HCT116 (cell line): ENCODE results near the gene NPEPL1.

ENCODE experiments used
- POLR2A ChIP-seq: IDR thresholded peaks from 2 replicates; pipeline ENCODE4 v1.7.0; 2011; ENCODE audit warnings: borderline replicate concordance; ENCODE audit not compliant: insufficient read depth, insufficient read length; ENCODE audit errors: extremely low read depth
- POLR2AphosphoS5 ChIP-seq: IDR thresholded peaks from 2 replicates; pipeline ENCODE4 v1.6.1; 2011; ENCODE audit warnings: mild to moderate bottlenecking, low read depth, low read length, moderate library complexity
- RAD21 ChIP-seq: IDR thresholded peaks from 2 replicates; pipeline ENCODE4 v1.6.1; 2012; ENCODE audit warnings: low read depth, mild to moderate bottlenecking
- YY1 ChIP-seq: IDR thresholded peaks from 2 replicates; pipeline ENCODE4 v1.6.1; 2011; ENCODE audit warnings: low read length, low read depth, moderate library complexity, mild to moderate bottlenecking; ENCODE audit not compliant: insufficient replicate concordance; ENCODE audit errors: extremely low read depth
- TF ChIP-seq, protein P1 (sequence below), 3 experiments: fragments of 200-600 bp in 1 of 3; sonication (generic) in 1 of 3; IDR thresholded peaks in 2 of 3; conservative IDR thresholded peaks in 1 of 3; 2 replicates each; pipeline ENCODE4 v1.5.1; 2012 to 2017; ENCODE audit warnings: low read depth in 2 of 3, low read length in 2 of 3, antibody characterized with exemption in 1 of 3, borderline replicate concordance in 1 of 3, control low read depth in 1 of 3, mild to moderate bottlenecking in 1 of 3, mixed read lengths in 1 of 3, mixed run types in 1 of 3, moderate library complexity in 1 of 3; ENCODE audit not compliant: insufficient read depth in 1 of 3

DNA sequence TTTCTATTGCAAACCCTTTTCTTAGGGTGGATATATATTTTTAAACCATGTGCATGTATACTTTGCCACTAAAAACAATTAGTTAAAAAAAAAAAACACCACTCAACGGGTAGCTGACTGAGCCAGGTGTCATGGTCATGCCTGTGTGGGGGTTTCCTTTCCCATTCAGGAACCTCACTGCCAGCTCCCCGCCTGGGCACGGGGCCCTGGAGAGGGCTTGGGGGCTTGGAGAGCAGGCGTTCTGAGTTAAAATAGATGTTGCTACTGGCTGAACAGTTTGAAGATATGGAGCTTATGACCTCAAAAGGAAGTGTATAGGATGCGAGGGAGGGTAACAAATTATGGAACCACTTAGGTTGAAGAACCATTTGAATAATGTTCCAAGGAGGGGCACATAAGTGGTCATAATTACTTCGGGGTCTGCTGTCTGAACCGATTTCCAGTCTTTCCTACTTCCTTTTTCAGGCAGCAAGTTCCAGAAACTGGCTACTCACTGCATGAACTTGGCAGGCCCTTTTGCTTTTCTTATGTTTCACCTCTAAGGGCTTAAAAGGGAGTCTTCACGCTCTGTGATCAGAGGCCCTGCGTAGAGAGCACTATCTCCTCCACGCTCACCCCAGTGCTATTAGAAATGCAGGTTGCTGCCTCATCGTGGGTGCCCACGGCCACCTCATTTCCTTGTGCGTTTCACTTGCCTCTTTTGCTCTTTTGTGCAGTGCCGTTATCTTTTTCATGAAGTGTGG is 31.6 kb upstream of the NPEPL1 start:
- TF ChIP-seq RAD21 (no peak), POLR2A (no peak), POLR2AphosphoS5 (no peak), YY1 (no peak)
- TF ChIP-seq, protein P1, sequence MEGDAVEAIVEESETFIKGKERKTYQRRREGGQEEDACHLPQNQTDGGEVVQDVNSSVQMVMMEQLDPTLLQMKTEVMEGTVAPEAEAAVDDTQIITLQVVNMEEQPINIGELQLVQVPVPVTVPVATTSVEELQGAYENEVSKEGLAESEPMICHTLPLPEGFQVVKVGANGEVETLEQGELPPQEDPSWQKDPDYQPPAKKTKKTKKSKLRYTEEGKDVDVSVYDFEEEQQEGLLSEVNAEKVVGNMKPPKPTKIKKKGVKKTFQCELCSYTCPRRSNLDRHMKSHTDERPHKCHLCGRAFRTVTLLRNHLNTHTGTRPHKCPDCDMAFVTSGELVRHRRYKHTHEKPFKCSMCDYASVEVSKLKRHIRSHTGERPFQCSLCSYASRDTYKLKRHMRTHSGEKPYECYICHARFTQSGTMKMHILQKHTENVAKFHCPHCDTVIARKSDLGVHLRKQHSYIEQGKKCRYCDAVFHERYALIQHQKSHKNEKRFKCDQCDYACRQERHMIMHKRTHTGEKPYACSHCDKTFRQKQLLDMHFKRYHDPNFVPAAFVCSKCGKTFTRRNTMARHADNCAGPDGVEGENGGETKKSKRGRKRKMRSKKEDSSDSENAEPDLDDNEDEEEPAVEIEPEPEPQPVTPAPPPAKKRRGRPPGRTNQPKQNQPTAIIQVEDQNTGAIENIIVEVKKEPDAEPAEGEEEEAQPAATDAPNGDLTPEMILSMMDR (IDR thresholded peaks at IDR 0.05 in 2 of 3, conservative IDR thresholded peaks at IDR 0.05 in 1 of 3; ENCODE audit: borderline replicate concordance in 1 of 3, insufficient read depth in 1 of 3, low read depth in 2 of 3, low read length in 2 of 3), result no peak
